ENCODE data around the gene ABHD17A.

ABHD17A gene

GRCh38 chr19:1830568-1830967 is 54.7 kb downstream of the ABHD17A start:
- no peak for DNase-seq (ENCODE audit: low read depth, low spot score)
- H3K27me3 ChIP-seq (ENCODE audit: insufficient read depth, insufficient read length): no peaks in the 10 kb centered on the region
- H3K9ac ChIP-seq (ENCODE audit: insufficient read length, low read depth): no peak overlapping the region
- no peak overlapping the region for H3K4me3 ChIP-seq (ENCODE audit: insufficient read length, low read depth)
- H3K36me3 ChIP-seq (ENCODE audit: insufficient read depth, insufficient read length, low read length): peaks cover 66% of the 10 kb centered on the region
- no peak for TF ChIP-seq YY1 (IDR thresholded peaks at IDR 0.05; ENCODE audit: insufficient read depth, insufficient read length)
- TF ChIP-seq ZNF274 (IDR thresholded peaks at IDR 0.05; ENCODE audit: low read depth, low read length): no peak
- no peak for TF ChIP-seq SUZ12 (IDR thresholded peaks at IDR 0.05; ENCODE audit: extremely low read depth, insufficient read depth, insufficient read length)
- H3K4me1 ChIP-seq (ENCODE audit: insufficient read depth, insufficient read length): peaks cover 30% of the 10 kb centered on the region
- H3K9me3 ChIP-seq (ENCODE audit: insufficient read depth, low read length): no peaks in the 10 kb centered on the region

GRCh38 chr19:1829958-1830357 is 55.3 kb downstream of the ABHD17A start:
- Histone ChIP-seq H3K9me3 (ENCODE audit: insufficient read depth, low read length) (no peaks in the 10 kb centered on the region), H3K4me3 (ENCODE audit: insufficient read length, low read depth) (no peak overlapping the region), H3K9ac (ENCODE audit: insufficient read length, low read depth) (no peak overlapping the region), H3K4me1 (ENCODE audit: insufficient read depth, insufficient read length) (peaks cover 30% of the 10 kb centered on the region), H3K27me3 (ENCODE audit: insufficient read depth, insufficient read length) (no peaks in the 10 kb centered on the region), H3K36me3 (ENCODE audit: insufficient read depth, insufficient read length, low read length) (peaks cover 69% of the 10 kb centered on the region)
- no peak for DNase-seq (ENCODE audit: low read depth, low spot score)
- TF ChIP-seq YY1 (IDR thresholded peaks at IDR 0.05; ENCODE audit: insufficient read depth, insufficient read length) (no peak), ZNF274 (IDR thresholded peaks at IDR 0.05; ENCODE audit: low read depth, low read length) (no peak), SUZ12 (IDR thresholded peaks at IDR 0.05; ENCODE audit: extremely low read depth, insufficient read depth, insufficient read length) (no peak)

- Histone ChIP-seq H3K9me3 (ENCODE audit: insufficient read depth, low read length) (no peaks in the 10 kb centered on the region), H3K9ac (ENCODE audit: insufficient read length, low read depth) (no peak overlapping the region), H3K27me3 (ENCODE audit: insufficient read depth, insufficient read length) (no peaks in the 10 kb centered on the region), H3K4me1 (ENCODE audit: insufficient read depth, insufficient read length) (peaks cover 22% of the 10 kb centered on the region), H3K36me3 (ENCODE audit: insufficient read depth, insufficient read length, low read length) (peaks cover 72% of the 10 kb centered on the region), H3K4me3 (ENCODE audit: insufficient read length, low read depth) (no peak overlapping the region)
- DNase-seq (ENCODE audit: low read depth, low spot score): no peak
- TF ChIP-seq ZNF274 (IDR thresholded peaks at IDR 0.05; ENCODE audit: low read depth, low read length): no peak
- no peak for TF ChIP-seq SUZ12 (IDR thresholded peaks at IDR 0.05; ENCODE audit: extremely low read depth, insufficient read depth, insufficient read length)
- no peak for TF ChIP-seq YY1 (IDR thresholded peaks at IDR 0.05; ENCODE audit: insufficient read depth, insufficient read length)
These were observed 56.7 kb downstream of the ABHD17A start for GRCh38 chr19:1828279-1829238.

- Histone ChIP-seq H3K4me1 (ENCODE audit: insufficient read depth, insufficient read length) (peaks cover 20% of the 10 kb centered on the region), H3K4me3 (ENCODE audit: insufficient read length, low read depth) (no peak overlapping the region), H3K9ac (ENCODE audit: insufficient read length, low read depth) (peak overlapping the region; percentile 82), H3K36me3 (ENCODE audit: insufficient read depth, insufficient read length, low read length) (peaks cover 74% of the 10 kb centered on the region), H3K9me3 (ENCODE audit: insufficient read depth, low read length) (no peaks in the 10 kb centered on the region), H3K27me3 (ENCODE audit: insufficient read depth, insufficient read length) (no peaks in the 10 kb centered on the region)
- DNase-seq (ENCODE audit: low read depth, low spot score): no peak
- no peak for TF ChIP-seq SUZ12 (IDR thresholded peaks at IDR 0.05; ENCODE audit: extremely low read depth, insufficient read depth, insufficient read length)
- no peak for TF ChIP-seq YY1 (IDR thresholded peaks at IDR 0.05; ENCODE audit: insufficient read depth, insufficient read length)
- no peak for TF ChIP-seq ZNF274 (IDR thresholded peaks at IDR 0.05; ENCODE audit: low read depth, low read length)
These were observed 57.6 kb downstream of the ABHD17A start for GRCh38 chr19:1827566-1828278.
